Measurements from ENCODE around the gene TLCD1.
A peak's percentile ranks its signal among the peaks of the same experiment; 100 is the strongest.

The TLCD1 gene

DNA sequence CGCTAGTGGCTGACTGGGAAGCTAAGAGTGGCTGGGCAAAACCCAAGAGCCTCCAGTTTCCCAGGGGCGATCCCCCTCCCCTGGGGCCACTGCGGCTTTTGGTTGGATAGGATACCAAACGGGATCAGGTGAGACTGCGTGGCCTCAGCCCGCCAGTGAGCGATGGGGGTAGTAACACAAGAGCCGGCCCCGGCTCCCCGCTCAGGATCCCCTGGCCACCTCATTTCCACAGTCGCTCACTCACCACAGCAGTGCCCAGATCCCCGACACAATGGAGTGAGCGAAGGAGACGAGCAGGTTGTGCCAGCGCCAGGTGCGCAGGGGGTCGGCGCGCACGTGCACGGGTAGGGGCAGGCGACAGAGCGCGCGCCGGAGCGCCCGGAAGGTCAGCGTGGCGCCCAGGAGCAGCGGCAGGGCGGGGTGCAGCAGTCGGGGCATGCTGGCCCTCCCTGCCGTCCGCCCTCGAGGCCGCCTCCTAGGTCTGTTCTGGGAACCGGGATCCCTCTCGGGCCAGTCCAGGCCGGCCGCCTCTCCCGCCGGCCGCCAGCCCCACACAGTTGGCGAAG is 290 bp downstream of the TLCD1 start (continued):
- TF ChIP-seq ZNF626 (tag by site-specific recombination; IDR thresholded peaks at IDR 0.05) (no peak), ZBTB48 (tag by site-specific recombination; IDR thresholded peaks at IDR 0.05) (peak; percentile 94), SP3 (tag by site-specific recombination; IDR thresholded peaks at IDR 0.05) (peak; percentile 45; the same call in 1 of the 2 replicates), FEZF1 (tag by site-specific recombination; IDR thresholded peaks at IDR 0.05) (no peak), MEIS1 (CRISPR knock-in tag; IDR thresholded peaks at IDR 0.05; ENCODE audit: borderline replicate concordance) (no peak), GLIS2 (tag by site-specific recombination; IDR thresholded peaks at IDR 0.05) (peak; percentile 97), ZNF521 (tag by site-specific recombination; IDR thresholded peaks at IDR 0.05) (no peak), ZNF211 (tag by site-specific recombination; IDR thresholded peaks at IDR 0.05; ENCODE audit: low read depth) (no peak), ZNF184 (tag by site-specific recombination; IDR thresholded peaks at IDR 0.05) (no peak), ZNF548 (tag by site-specific recombination; IDR thresholded peaks at IDR 0.05) (no peak), BCL11B (tag by site-specific recombination; IDR thresholded peaks at IDR 0.05; ENCODE audit: low read depth) (peak; percentile 33; the same call in 1 of the 2 replicates), ZSCAN23 (tag by site-specific recombination; IDR thresholded peaks at IDR 0.05) (0 out of 2 replicates have a peak, but pooled peaks have one; percentile 7), SALL2 (tag by site-specific recombination; IDR thresholded peaks at IDR 0.05; ENCODE audit: borderline replicate concordance) (no peak), ZBTB17 (tag by site-specific recombination; IDR thresholded peaks at IDR 0.05) (peak; percentile 85), ZNF777 (tag by site-specific recombination; IDR thresholded peaks at IDR 0.05; ENCODE audit: borderline replicate concordance) (no peak), REPIN1 (tag by site-specific recombination; IDR thresholded peaks at IDR 0.05; ENCODE audit: low read depth) (no peak; the same call in 1 of the 2 replicates), ZNF549 (tag by site-specific recombination; IDR thresholded peaks at IDR 0.05) (no peak), ZNF292 (tag by site-specific recombination; IDR thresholded peaks at IDR 0.05; ENCODE audit: borderline replicate concordance, low read depth) (no peak), OVOL3 (tag by site-specific recombination; IDR thresholded peaks at IDR 0.05) (no peak; the same call in none of the 2 replicates), KLF10 (tag by site-specific recombination; IDR thresholded peaks at IDR 0.05) (0 out of 2 replicates have a peak, but pooled peaks have one; percentile 7), ZNF571 (tag by site-specific recombination; IDR thresholded peaks at IDR 0.05) (no peak)
- TF ChIP-seq, protein P1, sequence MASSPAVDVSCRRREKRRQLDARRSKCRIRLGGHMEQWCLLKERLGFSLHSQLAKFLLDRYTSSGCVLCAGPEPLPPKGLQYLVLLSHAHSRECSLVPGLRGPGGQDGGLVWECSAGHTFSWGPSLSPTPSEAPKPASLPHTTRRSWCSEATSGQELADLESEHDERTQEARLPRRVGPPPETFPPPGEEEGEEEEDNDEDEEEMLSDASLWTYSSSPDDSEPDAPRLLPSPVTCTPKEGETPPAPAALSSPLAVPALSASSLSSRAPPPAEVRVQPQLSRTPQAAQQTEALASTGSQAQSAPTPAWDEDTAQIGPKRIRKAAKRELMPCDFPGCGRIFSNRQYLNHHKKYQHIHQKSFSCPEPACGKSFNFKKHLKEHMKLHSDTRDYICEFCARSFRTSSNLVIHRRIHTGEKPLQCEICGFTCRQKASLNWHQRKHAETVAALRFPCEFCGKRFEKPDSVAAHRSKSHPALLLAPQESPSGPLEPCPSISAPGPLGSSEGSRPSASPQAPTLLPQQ (tag by site-specific recombination; IDR thresholded peaks at IDR 0.05): peak; percentile 66
- TF ChIP-seq, protein P2, sequence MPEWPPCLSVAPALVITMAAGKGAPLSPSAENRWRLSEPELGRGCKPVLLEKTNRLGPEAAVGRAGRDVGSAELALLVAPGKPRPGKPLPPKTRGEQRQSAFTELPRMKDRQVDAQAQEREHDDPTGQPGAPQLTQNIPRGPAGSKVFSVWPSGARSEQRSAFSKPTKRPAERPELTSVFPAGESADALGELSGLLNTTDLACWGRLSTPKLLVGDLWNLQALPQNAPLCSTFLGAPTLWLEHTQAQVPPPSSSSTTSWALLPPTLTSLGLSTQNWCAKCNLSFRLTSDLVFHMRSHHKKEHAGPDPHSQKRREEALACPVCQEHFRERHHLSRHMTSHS (tag by site-specific recombination; IDR thresholded peaks at IDR 0.05): no peak
- TF ChIP-seq, protein P3, sequence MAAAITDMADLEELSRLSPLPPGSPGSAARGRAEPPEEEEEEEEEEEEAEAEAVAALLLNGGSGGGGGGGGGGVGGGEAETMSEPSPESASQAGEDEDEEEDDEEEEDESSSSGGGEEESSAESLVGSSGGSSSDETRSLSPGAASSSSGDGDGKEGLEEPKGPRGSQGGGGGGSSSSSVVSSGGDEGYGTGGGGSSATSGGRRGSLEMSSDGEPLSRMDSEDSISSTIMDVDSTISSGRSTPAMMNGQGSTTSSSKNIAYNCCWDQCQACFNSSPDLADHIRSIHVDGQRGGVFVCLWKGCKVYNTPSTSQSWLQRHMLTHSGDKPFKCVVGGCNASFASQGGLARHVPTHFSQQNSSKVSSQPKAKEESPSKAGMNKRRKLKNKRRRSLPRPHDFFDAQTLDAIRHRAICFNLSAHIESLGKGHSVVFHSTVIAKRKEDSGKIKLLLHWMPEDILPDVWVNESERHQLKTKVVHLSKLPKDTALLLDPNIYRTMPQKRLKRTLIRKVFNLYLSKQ (tag by site-specific recombination; IDR thresholded peaks at IDR 0.05; ENCODE audit: borderline replicate concordance): no peak
- TF ChIP-seq, protein P4, sequence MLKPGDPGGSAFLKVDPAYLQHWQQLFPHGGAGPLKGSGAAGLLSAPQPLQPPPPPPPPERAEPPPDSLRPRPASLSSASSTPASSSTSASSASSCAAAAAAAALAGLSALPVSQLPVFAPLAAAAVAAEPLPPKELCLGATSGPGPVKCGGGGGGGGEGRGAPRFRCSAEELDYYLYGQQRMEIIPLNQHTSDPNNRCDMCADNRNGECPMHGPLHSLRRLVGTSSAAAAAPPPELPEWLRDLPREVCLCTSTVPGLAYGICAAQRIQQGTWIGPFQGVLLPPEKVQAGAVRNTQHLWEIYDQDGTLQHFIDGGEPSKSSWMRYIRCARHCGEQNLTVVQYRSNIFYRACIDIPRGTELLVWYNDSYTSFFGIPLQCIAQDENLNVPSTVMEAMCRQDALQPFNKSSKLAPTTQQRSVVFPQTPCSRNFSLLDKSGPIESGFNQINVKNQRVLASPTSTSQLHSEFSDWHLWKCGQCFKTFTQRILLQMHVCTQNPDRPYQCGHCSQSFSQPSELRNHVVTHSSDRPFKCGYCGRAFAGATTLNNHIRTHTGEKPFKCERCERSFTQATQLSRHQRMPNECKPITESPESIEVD (tag by site-specific recombination; IDR thresholded peaks at IDR 0.05): no peak
- TF ChIP-seq, protein P5, sequence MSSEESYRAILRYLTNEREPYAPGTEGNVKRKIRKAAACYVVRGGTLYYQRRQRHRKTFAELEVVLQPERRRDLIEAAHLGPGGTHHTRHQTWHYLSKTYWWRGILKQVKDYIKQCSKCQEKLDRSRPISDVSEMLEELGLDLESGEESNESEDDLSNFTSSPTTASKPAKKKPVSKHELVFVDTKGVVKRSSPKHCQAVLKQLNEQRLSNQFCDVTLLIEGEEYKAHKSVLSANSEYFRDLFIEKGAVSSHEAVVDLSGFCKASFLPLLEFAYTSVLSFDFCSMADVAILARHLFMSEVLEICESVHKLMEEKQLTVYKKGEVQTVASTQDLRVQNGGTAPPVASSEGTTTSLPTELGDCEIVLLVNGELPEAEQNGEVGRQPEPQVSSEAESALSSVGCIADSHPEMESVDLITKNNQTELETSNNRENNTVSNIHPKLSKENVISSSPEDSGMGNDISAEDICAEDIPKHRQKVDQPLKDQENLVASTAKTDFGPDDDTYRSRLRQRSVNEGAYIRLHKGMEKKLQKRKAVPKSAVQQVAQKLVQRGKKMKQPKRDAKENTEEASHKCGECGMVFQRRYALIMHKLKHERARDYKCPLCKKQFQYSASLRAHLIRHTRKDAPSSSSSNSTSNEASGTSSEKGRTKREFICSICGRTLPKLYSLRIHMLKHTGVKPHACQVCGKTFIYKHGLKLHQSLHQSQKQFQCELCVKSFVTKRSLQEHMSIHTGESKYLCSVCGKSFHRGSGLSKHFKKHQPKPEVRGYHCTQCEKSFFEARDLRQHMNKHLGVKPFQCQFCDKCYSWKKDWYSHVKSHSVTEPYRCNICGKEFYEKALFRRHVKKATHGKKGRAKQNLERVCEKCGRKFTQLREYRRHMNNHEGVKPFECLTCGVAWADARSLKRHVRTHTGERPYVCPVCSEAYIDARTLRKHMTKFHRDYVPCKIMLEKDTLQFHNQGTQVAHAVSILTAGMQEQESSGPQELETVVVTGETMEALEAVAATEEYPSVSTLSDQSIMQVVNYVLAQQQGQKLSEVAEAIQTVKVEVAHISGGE (tag by site-specific recombination; conservative IDR thresholded peaks at IDR 0.05; ENCODE audit: low read depth): no peak; the same call in 1 of the 2 replicates
